ENCODE data around the gene HEXA. TPM values are rescaled to one million over a fixed set of nuclear protein-coding genes. Genes with fewer than 3 reads are reported as not detected.

HEXA gene
- total RNA-seq, 1 donor from 2014 or later = 34.5 TPM

GRCh38 chr15:72411544-72411943 lies 35.7 kb upstream of the HEXA start:
- no peak overlapping the region for H3K4me2 ChIP-seq
- no peak overlapping the region for H3K4me3 ChIP-seq
- H3K9ac ChIP-seq = no peak overlapping the region
- no peak overlapping the region for H3K27ac ChIP-seq
- no peaks in the 10 kb centered on the region for H3K36me3 Mint-ChIP-seq
- H2AFZ ChIP-seq (replicated peaks) = no peak overlapping the region
- H3K4me3 Mint-ChIP-seq = no peak overlapping the region
- DNase-seq (ENCODE audit: low spot score) = no peak
- H3K36me3 ChIP-seq = no peaks in the 10 kb centered on the region
- peaks cover 60% of the 10 kb centered on the region for H3K27me3 ChIP-seq
- no peak overlapping the region for H3K27ac Mint-ChIP-seq
- no peaks in the 10 kb centered on the region for H3F3A ChIP-seq (ENCODE audit: low read depth)
- no peak for TF ChIP-seq EZH2phosphoT487 (IDR thresholded peaks at IDR 0.05)
- TF ChIP-seq, protein P1, sequence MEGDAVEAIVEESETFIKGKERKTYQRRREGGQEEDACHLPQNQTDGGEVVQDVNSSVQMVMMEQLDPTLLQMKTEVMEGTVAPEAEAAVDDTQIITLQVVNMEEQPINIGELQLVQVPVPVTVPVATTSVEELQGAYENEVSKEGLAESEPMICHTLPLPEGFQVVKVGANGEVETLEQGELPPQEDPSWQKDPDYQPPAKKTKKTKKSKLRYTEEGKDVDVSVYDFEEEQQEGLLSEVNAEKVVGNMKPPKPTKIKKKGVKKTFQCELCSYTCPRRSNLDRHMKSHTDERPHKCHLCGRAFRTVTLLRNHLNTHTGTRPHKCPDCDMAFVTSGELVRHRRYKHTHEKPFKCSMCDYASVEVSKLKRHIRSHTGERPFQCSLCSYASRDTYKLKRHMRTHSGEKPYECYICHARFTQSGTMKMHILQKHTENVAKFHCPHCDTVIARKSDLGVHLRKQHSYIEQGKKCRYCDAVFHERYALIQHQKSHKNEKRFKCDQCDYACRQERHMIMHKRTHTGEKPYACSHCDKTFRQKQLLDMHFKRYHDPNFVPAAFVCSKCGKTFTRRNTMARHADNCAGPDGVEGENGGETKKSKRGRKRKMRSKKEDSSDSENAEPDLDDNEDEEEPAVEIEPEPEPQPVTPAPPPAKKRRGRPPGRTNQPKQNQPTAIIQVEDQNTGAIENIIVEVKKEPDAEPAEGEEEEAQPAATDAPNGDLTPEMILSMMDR (IDR thresholded peaks at IDR 0.05) = no peak
- no peaks in the 10 kb centered on the region for H3K4me1 ChIP-seq
- no peaks in the 10 kb centered on the region for H3K4me1 Mint-ChIP-seq
- H4K20me1 ChIP-seq (ENCODE audit: low read depth) = no peaks in the 10 kb centered on the region
- H3K27me3 Mint-ChIP-seq (ENCODE audit: insufficient read depth, low read depth) = peaks cover 14% of the 10 kb centered on the region
- H3K9me3 Mint-ChIP-seq = no peaks in the 10 kb centered on the region
- no peaks in the 10 kb centered on the region for H3K9me3 ChIP-seq (ENCODE audit: low read depth)
- no peaks in the 10 kb centered on the region for H3K79me2 ChIP-seq (ENCODE audit: low read depth)

GRCh38 chr15:72411111-72411510 lies 35.3 kb upstream of the HEXA start:
- H2AFZ ChIP-seq (replicated peaks) = no peak overlapping the region
- Mint-ChIP-seq H3K9me3 (no peaks in the 10 kb centered on the region), H3K27me3 (ENCODE audit: insufficient read depth, low read depth) (peaks cover 14% of the 10 kb centered on the region), H3K4me1 (no peaks in the 10 kb centered on the region), H3K36me3 (no peaks in the 10 kb centered on the region), H3K27ac (no peak overlapping the region), H3K4me3 (no peak overlapping the region)
- no peak overlapping the region for H3K9ac ChIP-seq
- H3K27ac ChIP-seq = no peak overlapping the region
- no peaks in the 10 kb centered on the region for H4K20me1 ChIP-seq (ENCODE audit: low read depth)
- H3F3A ChIP-seq (ENCODE audit: low read depth) = no peaks in the 10 kb centered on the region
- no peaks in the 10 kb centered on the region for H3K4me1 ChIP-seq
- no peak overlapping the region for H3K4me3 ChIP-seq
- TF ChIP-seq EZH2 (IDR thresholded peaks at IDR 0.05) (no peak), EZH2phosphoT487 (IDR thresholded peaks at IDR 0.05) (no peak)
- TF ChIP-seq, protein P1 (IDR thresholded peaks at IDR 0.05) = no peak
- no peak for DNase-seq (ENCODE audit: low spot score)
- H3K79me2 ChIP-seq (ENCODE audit: low read depth) = no peaks in the 10 kb centered on the region
- no peaks in the 10 kb centered on the region for H3K9me3 ChIP-seq (ENCODE audit: low read depth)
- H3K36me3 ChIP-seq = no peaks in the 10 kb centered on the region
- peaks cover 64% of the 10 kb centered on the region for H3K27me3 ChIP-seq
- no peak overlapping the region for H3K4me2 ChIP-seq

DNA sequence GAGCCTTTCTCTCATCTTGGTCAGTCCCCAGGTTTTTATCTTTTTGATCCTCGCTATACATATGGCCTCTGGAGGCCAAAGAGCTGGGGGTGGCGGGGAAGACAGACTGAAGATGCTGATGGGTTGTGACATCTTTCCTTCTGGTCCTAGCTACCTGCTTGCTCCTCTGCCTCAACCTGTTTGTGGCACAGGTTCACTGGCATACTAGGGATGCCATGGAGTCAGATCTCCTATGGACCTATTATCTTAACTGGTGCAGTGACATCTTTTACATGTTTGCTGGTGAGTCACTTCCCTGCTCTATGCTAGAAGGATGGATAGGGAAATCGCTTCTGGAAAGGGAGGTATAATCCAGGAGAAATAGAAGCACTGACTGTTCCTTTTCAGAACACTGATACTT lies 31.1 kb upstream of the HEXA start:
- no peaks in the 10 kb centered on the region for H3F3A ChIP-seq (ENCODE audit: low read depth)
- H3K27me3 ChIP-seq = peaks cover 98% of the 10 kb centered on the region
- Mint-ChIP-seq H3K27ac (no peak overlapping the region), H3K4me1 (no peaks in the 10 kb centered on the region), H3K4me3 (no peak overlapping the region), H3K27me3 (ENCODE audit: insufficient read depth, low read depth) (peaks cover 28% of the 10 kb centered on the region), H3K36me3 (no peaks in the 10 kb centered on the region), H3K9me3 (no peaks in the 10 kb centered on the region)
- no peak for DNase-seq (ENCODE audit: low spot score)
- no peak overlapping the region for H2AFZ ChIP-seq (replicated peaks)
- no peaks in the 10 kb centered on the region for H3K4me1 ChIP-seq
- H4K20me1 ChIP-seq (ENCODE audit: low read depth) = no peaks in the 10 kb centered on the region
- TF ChIP-seq, protein P1 (IDR thresholded peaks at IDR 0.05) = no peak
- TF ChIP-seq EZH2phosphoT487 (IDR thresholded peaks at IDR 0.05) (no peak), EZH2 (IDR thresholded peaks at IDR 0.05) (no peak)
- no peaks in the 10 kb centered on the region for H3K9me3 ChIP-seq (ENCODE audit: low read depth)
- no peaks in the 10 kb centered on the region for H3K79me2 ChIP-seq (ENCODE audit: low read depth)
- no peak overlapping the region for H3K9ac ChIP-seq
- H3K36me3 ChIP-seq = no peaks in the 10 kb centered on the region
- H3K27ac ChIP-seq = no peak overlapping the region
- H3K4me2 ChIP-seq = no peak overlapping the region
- no peak overlapping the region for H3K4me3 ChIP-seq

Measured in neural progenitor cell (in vitro differentiated cells).